Measurements from ENCODE around the gene CFAP73. TPM values are rescaled to one million over a fixed set of nuclear protein-coding genes. Genes with fewer than 3 reads are reported as not detected.
A peak's percentile ranks its signal among the peaks of the same experiment; 100 is the strongest.
"Not testable (repeated sequence)": the region's sequence is repeated elsewhere in the genome, so short reads cannot be mapped to it uniquely, and the experiment has no call there.

The CFAP73 gene
- total RNA-seq, 4 donors from 2014 or later = 0.26 TPM; not detected in 3

- H3K4me3 ChIP-seq = no peak overlapping the region
- H3K27me3 ChIP-seq = peaks cover 0 to 18% (median 0%) of the 10 kb centered on the region in 4 donors
- no peaks in the 10 kb centered on the region for H3K36me3 ChIP-seq
- H3K9me3 ChIP-seq = no peaks in the 10 kb centered on the region
- TF ChIP-seq CTCF (IDR thresholded peaks at IDR 0.05) = no peak
- TF ChIP-seq POLR2A (IDR thresholded peaks at IDR 0.05) = no peak
- WGBS, 2 donors = 69 to 75% methylated on average over 7 of the region's 7 CpGs
- intact Hi-C loops (cut with DNase I) = no loop called here
- H3K27ac ChIP-seq = no peak overlapping the region
- H3K4me1 ChIP-seq = peaks cover 0 to 38% (median 4%) of the 10 kb centered on the region in 3 donors
- DNase-seq = no peak
These were observed 8.8 kb upstream of the CFAP73 start for GRCh38 chr12:113140706-113141105.

- H3K27me3 ChIP-seq; H3K36me3 ChIP-seq; H3K9me3 ChIP-seq; H3K4me3 ChIP-seq; intact Hi-C loops (cut with DNase I); DNase-seq: not testable (repeated sequence)
- Histone ChIP-seq H3K27ac (peak overlapping the region in 2 of 4 donors; percentile 50 to 61), H3K4me1 (peaks cover 0 to 28% (median 0%) of the 10 kb centered on the region in 3 donors)
- WGBS, 2 donors = 58 to 67% methylated on average over 2 of the region's 3 CpGs
These were observed 7.8 kb upstream of the CFAP73 start for GRCh38 chr12:113141716-113142115.

GRCh38 chr12:113142173-113142885, 7.2 kb upstream of the CFAP73 start:
- Histone ChIP-seq H3K36me3 (no peaks in the 10 kb centered on the region), H3K4me3 (no peak overlapping the region), H3K4me1 (peaks cover 0 to 22% (median 0%) of the 10 kb centered on the region in 3 donors), H3K27me3 (peaks cover 0 to 3% (median 0%) of the 10 kb centered on the region in 4 donors), H3K9me3 (no peaks in the 10 kb centered on the region), H3K27ac (peak overlapping the region in 2 of 4 donors; percentile 50 to 61)
- intact Hi-C loops (cut with DNase I) = no loop called here
- WGBS, 2 donors = 53 to 61% methylated on average over 7 of the region's 17 CpGs
- TF ChIP-seq POLR2A (IDR thresholded peaks at IDR 0.05) (no peak), CTCF (IDR thresholded peaks at IDR 0.05) (no peak)
- DNase-seq = no peak

GRCh38 chr12:113142886-113143332, 6.6 kb upstream of the CFAP73 start:
- Histone ChIP-seq H3K27me3 (peaks cover 0 to 3% (median 0%) of the 10 kb centered on the region in 4 donors), H3K36me3 (no peaks in the 10 kb centered on the region), H3K27ac (peak overlapping the region in 1 of 4 donors; percentile 61), H3K9me3 (no peaks in the 10 kb centered on the region), H3K4me3 (no peak overlapping the region), H3K4me1 (peaks cover 0 to 16% (median 0%) of the 10 kb centered on the region in 3 donors)
- no peak for TF ChIP-seq POLR2A (IDR thresholded peaks at IDR 0.05)
- TF ChIP-seq CTCF (IDR thresholded peaks at IDR 0.05) = no peak
- WGBS, 2 donors = 30 to 78% methylated on average over 1 to 4 of the region's 5 CpGs
- intact Hi-C loops (cut with DNase I) = no loop called here
- no peak for DNase-seq

- DNase-seq = no peak
- 87 to 88% methylated on average over 6 to 8 of the region's 8 CpGs for WGBS, 2 donors
- Histone ChIP-seq H3K4me3 (no peak overlapping the region), H3K27ac (no peak overlapping the region), H3K36me3 (no peaks in the 10 kb centered on the region), H3K27me3 (peaks cover 0 to 3% (median 0%) of the 10 kb centered on the region in 4 donors), H3K9me3 (no peaks in the 10 kb centered on the region), H3K4me1 (peaks cover 0 to 11% (median 0%) of the 10 kb centered on the region in 3 donors)
- intact Hi-C loops (cut with DNase I) = no loop called here
- TF ChIP-seq POLR2A (IDR thresholded peaks at IDR 0.05) (no peak), CTCF (IDR thresholded peaks at IDR 0.05) (no peak)
These were observed 5.6 kb upstream of the CFAP73 start for GRCh38 chr12:113143959-113144358.
